ENCODE measurements around the gene MARK2.

Gene MARK2

DNA sequence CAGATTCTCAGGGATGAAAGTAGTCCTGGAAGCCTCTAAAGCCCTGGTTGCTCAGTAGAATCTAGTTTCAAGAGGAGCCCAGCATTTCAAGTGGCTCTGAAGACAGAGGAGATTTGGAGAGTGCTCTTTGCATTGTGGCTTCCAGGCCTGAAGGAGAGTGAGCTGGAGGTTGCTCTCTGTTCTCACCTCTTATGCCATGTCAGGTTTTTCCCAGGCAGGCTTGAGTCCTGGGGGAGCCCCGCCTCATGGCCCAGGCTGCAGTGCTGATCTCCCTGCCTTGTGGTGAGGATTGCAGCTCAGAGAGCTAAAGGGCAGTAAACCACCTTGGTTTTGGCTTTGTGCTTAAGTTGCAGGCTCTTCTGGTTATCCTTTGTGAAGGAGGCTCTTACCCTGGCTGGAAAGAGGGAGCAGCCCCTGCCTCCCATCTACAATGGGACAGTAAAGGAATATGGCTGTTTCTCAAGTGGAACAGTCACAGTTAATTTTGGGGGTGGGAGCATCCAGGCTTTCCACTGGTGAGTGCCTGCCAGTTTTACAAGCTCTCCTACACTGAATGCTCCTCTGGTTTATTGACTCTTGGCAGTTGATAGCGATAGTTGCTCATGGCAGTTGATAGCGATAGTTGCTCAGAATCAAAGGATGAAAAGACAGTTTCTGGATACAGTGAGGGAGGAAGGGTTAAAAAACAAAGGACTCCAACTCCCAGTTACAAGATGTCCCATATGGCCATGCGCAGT, 45.5 kb downstream of the MARK2 start:
- DNase-seq: peak in 1 of 2 donors; percentile 55

- DNase-seq: no peak
Observed at GRCh38 chr11:63887386-63887999, 48.6 kb downstream of the MARK2 start.

GRCh38 chr11:63888170-63889086, 49.5 kb downstream of the MARK2 start:
- DNase-seq: peak; percentile 70 to 76

DNA sequence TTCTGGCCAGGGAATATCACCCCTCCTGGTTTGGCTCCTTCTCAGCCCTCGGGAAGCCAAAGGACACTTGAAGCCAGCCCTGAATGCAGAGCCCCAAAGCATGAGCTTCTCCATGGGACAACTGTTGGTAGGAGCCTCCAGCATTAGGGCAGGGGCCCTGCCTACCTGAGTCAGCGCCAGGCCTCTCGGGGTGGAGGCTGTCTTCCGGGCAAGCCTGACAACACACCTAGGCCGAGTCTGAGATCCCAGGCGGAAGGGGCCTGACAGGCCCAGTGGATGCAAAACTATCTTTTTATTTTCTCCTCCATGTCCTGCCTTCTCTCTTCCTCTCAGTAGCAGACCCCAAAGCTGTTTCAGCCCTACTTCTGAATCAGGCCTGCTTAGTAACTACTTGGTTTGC, 50.4 kb downstream of the MARK2 start:
- DNase-seq: no peak

DNA sequence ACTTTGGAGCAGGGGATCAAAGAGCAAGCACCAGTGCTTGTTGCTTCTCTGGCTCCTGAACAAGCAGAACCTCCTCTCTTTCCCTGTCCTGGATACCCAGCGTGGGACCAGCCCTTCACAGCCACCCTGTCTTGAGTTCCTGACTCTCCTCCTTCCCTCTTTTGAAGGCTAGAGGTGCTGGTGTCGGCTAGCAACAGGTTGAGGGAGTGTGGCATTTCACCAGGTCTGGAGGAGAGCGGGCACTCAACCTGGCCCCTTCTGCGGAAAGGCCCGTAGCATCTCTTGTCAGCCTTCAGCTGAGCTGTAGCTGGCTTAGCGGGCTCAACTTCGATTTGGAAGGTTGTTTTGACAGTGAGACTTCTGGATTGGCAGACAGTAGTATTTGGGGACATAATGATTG, 51.5 kb downstream of the MARK2 start:
- no peak for DNase-seq

DNA sequence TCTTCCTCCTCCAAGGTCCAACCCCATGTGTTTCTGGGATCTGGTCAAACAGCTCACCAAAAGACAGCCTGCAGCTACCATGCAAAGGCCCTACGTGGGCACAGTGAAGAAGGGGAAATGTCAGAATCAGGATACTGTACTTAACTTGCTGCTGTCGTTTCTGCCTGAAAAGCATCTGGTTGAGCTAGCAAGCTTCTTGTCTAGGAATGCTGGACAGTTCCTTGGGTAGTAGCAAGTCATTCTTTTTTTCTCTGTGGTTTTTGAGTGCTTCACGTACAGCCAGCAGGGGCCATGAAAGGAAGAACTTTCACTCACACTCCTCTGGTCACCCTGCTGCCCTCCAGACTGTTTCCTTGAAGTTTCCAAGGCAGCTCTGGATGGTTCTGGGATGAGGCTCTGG, 53.3 kb downstream of the MARK2 start:
- DNase-seq: no peak

DNA sequence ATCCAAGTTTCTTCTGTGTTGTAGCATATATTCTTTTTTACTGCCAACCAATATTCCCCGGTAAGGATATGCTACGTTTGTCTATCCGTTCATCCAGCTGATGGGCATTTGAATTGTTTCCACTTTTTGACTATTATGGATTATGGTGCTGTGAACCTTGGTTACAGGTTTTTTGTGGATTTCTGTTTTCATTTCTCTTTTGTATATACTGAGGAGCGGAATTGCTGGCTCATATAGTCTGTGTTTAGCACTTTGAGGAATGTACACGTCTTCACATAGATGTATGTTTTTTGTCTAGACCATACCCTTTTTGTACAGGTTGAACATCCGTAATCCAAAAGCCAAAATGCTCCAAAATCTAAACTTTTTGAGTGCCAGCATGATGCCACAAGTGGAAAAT, 54.4 kb downstream of the MARK2 start:
- DNase-seq: no peak

GRCh38 chr11:63896071-63896470, 57.2 kb downstream of the MARK2 start:
- DNase-seq: no peak

DNA sequence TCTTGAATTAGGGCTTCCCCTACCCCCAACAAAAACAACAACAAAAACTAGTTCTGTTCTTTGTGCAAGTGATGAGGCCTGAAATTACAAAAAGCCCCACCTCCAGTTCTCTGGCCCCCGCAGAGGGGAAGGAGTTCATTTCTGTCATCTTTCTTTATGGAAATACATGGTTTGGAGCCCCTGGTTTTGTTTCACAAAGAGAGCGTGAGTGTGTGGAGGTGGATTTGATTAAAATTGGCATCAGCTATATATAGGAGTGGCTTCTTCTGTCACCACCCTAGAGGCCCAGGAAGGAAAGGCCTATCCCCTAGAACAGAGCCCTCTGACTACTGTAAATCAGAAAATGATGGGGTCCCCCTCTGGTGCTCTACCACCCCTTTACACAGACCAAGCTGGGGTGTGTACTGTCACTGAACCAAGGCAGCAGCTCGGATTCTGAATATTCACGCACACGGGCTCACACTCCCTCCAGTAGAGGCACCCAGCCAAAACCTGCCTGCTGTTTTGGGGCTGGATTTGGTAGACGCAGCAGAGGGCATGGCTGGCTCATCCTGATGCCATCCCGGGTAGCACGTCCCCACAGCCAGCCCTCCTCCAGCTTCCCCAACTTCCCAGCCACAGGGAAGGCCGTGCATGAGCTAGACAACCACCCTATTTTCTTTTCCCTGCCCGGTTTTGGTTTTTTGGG, 58.7 kb downstream of the MARK2 start:
- DNase-seq: no peak

- no peak for DNase-seq
Observed at GRCh38 chr11:63901660-63902059, 62.8 kb downstream of the MARK2 start.

GRCh38 chr11:63903884-63904283, 65.0 kb downstream of the MARK2 start:
- no peak for DNase-seq

DNA sequence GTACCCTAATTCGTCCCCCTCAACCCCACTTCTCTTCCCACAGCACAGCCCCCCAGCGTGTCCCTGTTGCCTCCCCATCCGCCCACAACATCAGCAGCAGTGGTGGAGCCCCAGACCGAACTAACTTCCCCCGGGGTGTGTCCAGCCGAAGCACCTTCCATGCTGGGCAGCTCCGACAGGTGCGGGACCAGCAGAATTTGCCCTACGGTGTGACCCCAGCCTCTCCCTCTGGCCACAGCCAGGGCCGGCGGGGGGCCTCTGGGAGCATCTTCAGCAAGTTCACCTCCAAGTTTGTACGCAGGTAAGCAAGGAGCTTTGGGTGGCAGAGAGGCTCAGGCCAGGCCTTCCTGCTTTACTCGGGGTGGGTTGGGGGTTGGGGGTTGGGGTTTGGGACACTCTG, 65.8 kb downstream of the MARK2 start:
- no peak for DNase-seq

DNA sequence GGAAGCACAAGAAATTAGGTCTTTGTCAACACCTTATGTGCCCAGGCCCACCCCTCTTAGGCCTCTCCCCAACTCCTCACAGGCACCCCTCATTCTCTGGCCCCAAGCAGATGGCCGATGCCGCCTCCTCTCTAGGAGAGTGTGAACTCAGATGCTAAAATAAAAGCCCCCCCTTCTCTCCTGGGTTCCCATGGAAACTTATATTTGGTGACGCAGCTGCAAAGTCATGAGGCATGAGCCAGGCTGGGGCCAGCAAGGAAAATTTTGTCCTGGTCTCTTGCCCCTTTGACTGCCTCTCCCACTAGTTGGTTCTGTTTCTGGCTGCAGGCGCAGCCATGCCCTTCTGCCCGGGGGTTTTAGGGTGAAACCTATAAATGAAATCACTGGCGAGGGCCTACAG, 66.3 kb downstream of the MARK2 start:
- no peak for DNase-seq

GRCh38 chr11:63906087-63906486, 67.2 kb downstream of the MARK2 start:
- DNase-seq: no peak

- DNase-seq: no peak
Observed at GRCh38 chr11:63906585-63906984, 67.7 kb downstream of the MARK2 start.

DNA sequence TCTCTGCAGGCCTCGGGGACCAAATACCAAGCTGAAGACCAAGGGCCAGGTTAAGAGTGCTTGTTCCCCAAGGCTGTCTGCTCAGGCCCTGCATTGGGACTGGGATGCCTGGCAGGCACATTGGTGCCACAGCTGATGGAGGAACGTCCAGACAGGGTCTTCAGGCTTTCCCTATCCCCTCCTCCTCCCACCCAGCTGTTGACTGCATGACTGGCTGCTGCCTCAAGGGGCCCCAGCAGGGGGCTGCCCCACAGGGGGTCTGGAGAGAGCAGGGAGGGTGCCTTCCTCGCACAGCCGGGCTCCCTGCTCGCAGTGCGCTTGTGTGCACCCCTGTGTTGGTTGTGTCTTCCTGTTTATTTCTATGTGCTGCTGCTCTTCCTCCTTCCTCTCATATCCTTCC, 68.2 kb downstream of the MARK2 start:
- no peak for DNase-seq

- DNase-seq: no peak
Observed at GRCh38 chr11:63907808-63908530, 69.1 kb downstream of the MARK2 start.

DNA sequence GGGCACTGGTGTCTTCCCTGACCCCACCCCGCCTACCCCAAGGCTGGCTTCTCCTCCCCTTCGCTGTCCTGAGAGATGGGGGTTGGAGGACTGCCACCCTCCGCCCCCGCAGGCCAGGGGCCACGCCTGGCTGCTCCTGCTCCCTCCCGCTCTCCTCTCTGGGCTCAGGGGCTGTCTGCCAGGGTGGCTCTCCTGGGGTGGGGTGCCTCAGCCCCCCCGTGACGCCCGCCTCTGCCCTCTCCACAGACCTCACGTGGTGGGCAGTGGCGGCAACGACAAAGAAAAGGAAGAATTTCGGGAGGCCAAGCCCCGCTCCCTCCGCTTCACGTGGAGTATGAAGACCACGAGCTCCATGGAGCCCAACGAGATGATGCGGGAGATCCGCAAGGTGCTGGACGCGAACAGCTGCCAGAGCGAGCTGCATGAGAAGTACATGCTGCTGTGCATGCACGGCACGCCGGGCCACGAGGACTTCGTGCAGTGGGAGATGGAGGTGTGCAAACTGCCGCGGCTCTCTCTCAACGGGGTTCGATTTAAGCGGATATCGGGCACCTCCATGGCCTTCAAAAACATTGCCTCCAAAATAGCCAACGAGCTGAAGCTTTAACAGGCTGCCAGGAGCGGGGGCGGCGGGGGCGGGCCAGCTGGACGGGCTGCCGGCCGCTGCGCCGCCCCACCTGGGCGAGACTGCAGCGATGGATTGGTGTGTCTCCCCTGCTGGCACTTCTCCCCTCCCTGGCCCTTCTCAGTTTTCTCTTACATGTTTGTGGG, 69.9 kb downstream of the MARK2 start:
- no peak for DNase-seq

DNA sequence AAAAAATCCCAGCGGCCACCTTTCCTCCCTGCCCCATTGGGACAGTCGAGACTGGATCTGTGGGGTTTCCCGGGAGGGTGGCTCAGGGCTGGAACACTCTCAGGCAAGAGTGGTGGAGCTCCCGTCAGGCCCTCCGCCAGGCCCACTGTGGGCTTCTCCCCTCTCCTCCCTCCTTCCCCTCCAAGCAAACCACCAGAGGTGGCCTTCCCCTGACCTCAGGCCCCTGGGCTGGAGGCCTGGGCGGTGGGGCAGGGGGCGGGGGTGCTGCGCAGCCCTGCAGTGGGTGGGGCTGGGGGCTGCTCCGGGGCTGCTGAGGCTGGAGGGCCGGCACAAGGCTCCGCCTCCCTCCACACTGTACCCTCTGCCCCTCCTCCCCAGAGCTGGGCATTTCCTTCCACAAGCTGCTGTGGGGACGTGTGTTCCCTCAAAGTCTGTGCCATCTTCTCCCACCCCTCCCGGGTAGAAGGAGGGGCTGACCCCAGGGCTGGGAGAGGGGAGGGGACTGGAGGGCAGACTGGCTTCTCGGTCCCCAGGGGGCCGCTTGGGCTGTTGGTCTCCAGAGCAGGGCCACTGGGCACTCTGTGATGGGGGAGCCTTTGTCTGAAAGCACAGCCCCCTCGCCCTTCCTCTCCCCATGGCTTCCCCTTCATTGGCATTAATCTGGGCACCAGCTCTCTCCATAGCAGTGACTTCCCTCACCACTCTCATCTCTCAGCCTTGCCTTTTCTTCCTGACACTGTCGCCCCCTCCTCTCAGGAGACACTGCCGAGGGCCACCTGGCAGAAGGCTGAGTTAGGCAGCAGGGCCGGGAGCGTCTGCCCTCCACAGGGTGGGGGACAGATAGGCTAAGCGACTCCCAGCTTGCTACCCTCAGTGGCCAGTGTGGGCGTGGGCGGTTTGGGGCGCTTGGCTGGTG, 70.9 kb downstream of the MARK2 start:
- no peak for DNase-seq

DNA sequence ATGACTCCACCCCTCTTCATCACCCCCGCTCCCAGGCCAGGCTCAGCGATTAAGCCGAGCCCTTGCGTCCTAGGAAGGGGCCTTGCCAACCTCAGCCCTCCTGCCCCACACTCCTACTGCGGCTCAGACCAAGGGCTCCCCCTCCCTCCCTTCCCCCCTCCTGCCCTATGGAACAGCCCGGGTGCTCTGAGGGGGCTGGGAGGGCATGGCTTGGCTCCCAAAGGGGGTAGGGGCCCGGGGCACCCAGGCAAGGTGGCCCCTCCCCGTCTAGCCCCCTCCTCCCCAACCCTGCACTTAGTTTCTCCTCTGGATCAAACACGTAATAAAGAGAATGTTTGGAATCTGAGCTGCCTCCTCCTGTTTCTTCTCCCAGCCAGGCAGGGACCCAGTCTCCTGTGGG, 71.8 kb downstream of the MARK2 start:
- no peak for DNase-seq

- no peak for DNase-seq
Observed at GRCh38 chr11:63911440-63911839, 72.5 kb downstream of the MARK2 start.
